Progenitor cell of endocrine pancreas (in vitro differentiated cells): ENCODE data around the gene GNPAT. TPM values are rescaled to one million over a fixed set of nuclear protein-coding genes. Genes with fewer than 3 reads are reported as not detected.
A peak's percentile ranks its signal among the peaks of the same experiment; 100 is the strongest.

Experiments used
- DNase-seq: peaks from one replicate; pipeline ENCODE4 v3.0.0; 2021; ENCODE audit warnings: low spot score; ENCODE audit not compliant: unreplicated experiment
- H3K27ac Mint-ChIP-seq: 2 replicates; pipeline ENCODE4 v1.8.0; 2021; ENCODE audit warnings: mild to moderate bottlenecking, moderate library complexity, mixed read lengths
- H3K27me3 Mint-ChIP-seq: 2 replicates; pipeline ENCODE4 v1.8.0; 2021; ENCODE audit warnings: mixed read lengths
- H3K36me3 Mint-ChIP-seq: 2 replicates; pipeline ENCODE4 v1.8.0; 2022; ENCODE audit warnings: mixed read lengths; ENCODE audit not compliant: insufficient read depth
- H3K4me1 Mint-ChIP-seq: 2 replicates; pipeline ENCODE4 v1.8.0; 2021; ENCODE audit warnings: low read depth, mixed read lengths
- H3K4me3 Mint-ChIP-seq: 2 replicates; pipeline ENCODE4 v1.8.0; 2021; ENCODE audit warnings: low read depth, mild to moderate bottlenecking, moderate library complexity, mixed read lengths
- H3K9me3 Mint-ChIP-seq: 2 replicates; pipeline ENCODE4 v1.8.0; 2021; ENCODE audit warnings: low read depth, mixed read lengths
- total RNA-seq: library from RNA; stranded (reverse); gene quantifications from 2 replicates; pipeline ENCODE4 v1.2.1, GENCODE V29; 2021
- TF ChIP-seq, protein P1 (sequence below): fragments of 200-600 bp; sonication (generic); IDR thresholded peaks from one replicate; pipeline ENCODE4 v1.5.0; 2021; ENCODE audit warnings: antibody characterized with exemption, mild to moderate bottlenecking; ENCODE audit not compliant: unreplicated experiment

Gene GNPAT
- total RNA-seq, 1 donor from 2014 or later, result 70.2 TPM

GRCh38 chr1:231233735-231234417 lies 7.1 kb upstream of the GNPAT start:
- Mint-ChIP-seq H3K27me3 (no peaks in the 10 kb centered on the region), H3K4me1 (peaks cover 44% of the 10 kb centered on the region), H3K9me3 (no peaks in the 10 kb centered on the region), H3K36me3 (peaks cover 26% of the 10 kb centered on the region), H3K27ac (peak overlapping the region; percentile 95), H3K4me3 (no peak overlapping the region)
- TF ChIP-seq, protein P1, sequence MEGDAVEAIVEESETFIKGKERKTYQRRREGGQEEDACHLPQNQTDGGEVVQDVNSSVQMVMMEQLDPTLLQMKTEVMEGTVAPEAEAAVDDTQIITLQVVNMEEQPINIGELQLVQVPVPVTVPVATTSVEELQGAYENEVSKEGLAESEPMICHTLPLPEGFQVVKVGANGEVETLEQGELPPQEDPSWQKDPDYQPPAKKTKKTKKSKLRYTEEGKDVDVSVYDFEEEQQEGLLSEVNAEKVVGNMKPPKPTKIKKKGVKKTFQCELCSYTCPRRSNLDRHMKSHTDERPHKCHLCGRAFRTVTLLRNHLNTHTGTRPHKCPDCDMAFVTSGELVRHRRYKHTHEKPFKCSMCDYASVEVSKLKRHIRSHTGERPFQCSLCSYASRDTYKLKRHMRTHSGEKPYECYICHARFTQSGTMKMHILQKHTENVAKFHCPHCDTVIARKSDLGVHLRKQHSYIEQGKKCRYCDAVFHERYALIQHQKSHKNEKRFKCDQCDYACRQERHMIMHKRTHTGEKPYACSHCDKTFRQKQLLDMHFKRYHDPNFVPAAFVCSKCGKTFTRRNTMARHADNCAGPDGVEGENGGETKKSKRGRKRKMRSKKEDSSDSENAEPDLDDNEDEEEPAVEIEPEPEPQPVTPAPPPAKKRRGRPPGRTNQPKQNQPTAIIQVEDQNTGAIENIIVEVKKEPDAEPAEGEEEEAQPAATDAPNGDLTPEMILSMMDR, result no peak
- DNase-seq, result no peak

DNA sequence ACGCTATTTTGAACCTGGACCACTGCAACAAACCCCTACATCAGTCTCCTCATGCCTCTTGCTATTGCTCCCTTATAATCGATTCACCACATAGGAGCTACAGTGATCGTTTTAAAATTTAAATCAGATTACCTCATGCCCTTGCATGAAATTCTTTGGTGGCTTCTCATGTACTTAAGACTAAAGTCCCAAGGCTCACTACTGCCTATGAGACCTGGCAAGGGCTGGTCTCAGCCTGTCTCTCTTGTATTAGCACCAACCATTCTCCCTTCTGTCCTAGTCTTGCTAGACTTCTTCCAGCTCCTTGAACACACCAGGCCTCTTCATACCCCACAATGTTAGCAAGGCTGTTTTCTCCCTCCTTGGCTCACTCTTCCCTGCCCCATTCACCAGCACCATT lies 6.5 kb upstream of the GNPAT start:
- no peak for DNase-seq
- TF ChIP-seq, protein P1, result no peak
- H3K4me1 Mint-ChIP-seq, result peaks cover 49% of the 10 kb centered on the region
- H3K9me3 Mint-ChIP-seq, result no peaks in the 10 kb centered on the region
- peak overlapping the region; percentile 95 for H3K27ac Mint-ChIP-seq
- H3K36me3 Mint-ChIP-seq, result peaks cover 28% of the 10 kb centered on the region
- H3K4me3 Mint-ChIP-seq, result peak overlapping the region; percentile 3
- no peaks in the 10 kb centered on the region for H3K27me3 Mint-ChIP-seq

DNA sequence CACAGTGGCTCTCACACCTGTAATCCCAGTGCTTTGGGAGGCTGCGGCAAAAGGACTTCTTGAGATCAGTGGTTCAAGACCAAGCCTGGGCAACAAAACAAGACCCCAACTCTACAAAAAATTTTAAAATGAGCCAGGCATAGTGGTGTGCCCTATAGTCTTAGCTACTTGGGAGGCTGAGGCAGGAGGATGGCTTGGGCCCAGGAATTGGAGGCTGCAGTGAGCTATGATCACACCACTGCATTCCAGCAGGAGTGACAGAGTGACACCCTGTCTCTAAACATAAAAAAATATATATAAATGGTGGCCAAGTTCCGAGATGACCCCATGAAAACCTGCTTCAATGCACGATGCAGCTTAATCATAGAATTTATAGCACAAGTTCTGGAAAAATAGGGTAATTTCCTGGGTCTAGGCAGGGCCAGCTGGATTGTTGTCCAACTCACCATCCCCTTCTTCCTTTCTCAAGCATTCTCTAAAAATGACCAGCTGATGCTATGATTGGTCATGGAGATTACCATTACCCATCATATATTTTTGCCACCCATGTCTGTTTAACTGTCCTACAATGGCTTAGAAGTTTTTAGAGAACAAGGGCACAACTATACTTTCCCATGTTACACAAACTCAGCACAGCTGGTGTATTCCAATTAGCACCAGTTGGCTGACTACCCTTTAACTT lies 5.3 kb upstream of the GNPAT start:
- H3K9me3 Mint-ChIP-seq, result no peaks in the 10 kb centered on the region

DNA sequence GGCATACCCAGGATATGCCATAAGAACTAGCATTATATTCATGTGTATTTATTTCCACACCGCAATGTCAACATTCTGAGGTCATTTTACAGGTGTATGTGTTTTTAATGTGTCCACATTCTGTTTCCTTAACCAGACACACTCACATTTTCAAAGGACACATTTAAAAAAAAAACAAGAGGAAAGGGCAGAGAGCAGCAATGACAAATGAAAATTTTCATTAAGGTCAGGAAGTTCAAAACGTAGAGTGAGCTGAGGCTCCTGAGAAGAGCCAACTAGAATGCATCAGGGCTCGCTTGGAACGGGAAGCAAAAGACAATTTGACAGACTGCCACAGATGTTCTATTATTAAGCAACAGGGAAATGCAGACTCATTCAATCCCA lies 4.8 kb upstream of the GNPAT start:
- H3K4me3 Mint-ChIP-seq, result peak overlapping the region; percentile 6
- no peaks in the 10 kb centered on the region for H3K27me3 Mint-ChIP-seq
- no peaks in the 10 kb centered on the region for H3K9me3 Mint-ChIP-seq
- H3K36me3 Mint-ChIP-seq, result peaks cover 24% of the 10 kb centered on the region
- no peak for DNase-seq
- TF ChIP-seq, protein P1, result no peak
- peak overlapping the region; percentile 15 for H3K27ac Mint-ChIP-seq
- H3K4me1 Mint-ChIP-seq, result peaks cover 57% of the 10 kb centered on the region

More for the DNA sequence above, 5.3 kb upstream of the GNPAT start:
- TF ChIP-seq, protein P1, result no peak
- no peak for DNase-seq
- Mint-ChIP-seq H3K27me3 (no peaks in the 10 kb centered on the region), H3K4me3 (no peak overlapping the region), H3K4me1 (peaks cover 58% of the 10 kb centered on the region), H3K27ac (peak overlapping the region; percentile 15), H3K36me3 (peaks cover 28% of the 10 kb centered on the region)

DNA sequence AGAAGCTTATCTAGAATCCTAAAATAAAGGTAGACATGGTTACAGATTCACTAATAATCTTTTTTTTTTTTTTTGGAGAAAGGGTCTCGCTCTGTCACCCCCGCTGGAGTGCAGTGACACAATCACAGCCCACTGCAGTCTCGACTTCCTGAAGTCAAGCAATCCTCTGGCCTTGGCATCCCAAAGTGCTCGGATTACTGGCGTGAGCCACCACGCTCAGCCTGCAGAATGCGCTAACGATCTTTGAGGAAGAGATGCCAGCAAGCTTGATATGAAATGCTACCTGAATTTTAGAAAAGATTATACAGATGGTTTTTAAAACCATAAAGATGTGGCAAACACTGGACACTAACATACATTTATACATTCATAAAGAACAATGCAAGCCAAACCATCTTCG lies 4.1 kb upstream of the GNPAT start:
- Mint-ChIP-seq H3K4me3 (no peak overlapping the region), H3K4me1 (peaks cover 59% of the 10 kb centered on the region), H3K36me3 (peaks cover 21% of the 10 kb centered on the region), H3K27ac (peak overlapping the region; percentile 22), H3K9me3 (no peaks in the 10 kb centered on the region), H3K27me3 (no peaks in the 10 kb centered on the region)
- DNase-seq, result no peak
- TF ChIP-seq, protein P1, result no peak
